ENCODE results near the gene C7orf33. TPM values are rescaled to one million over a fixed set of nuclear protein-coding genes. Genes with fewer than 3 reads are reported as not detected.
"Not testable (repeated sequence)": the region's sequence is repeated elsewhere in the genome, so short reads cannot be mapped to it uniquely, and the experiment has no call there.

Gene C7orf33
- total and polyA plus RNA-seq, 7 experiments from 2014 or later, result not detected

GRCh38 chr7:148584154-148584827 lies 6.3 kb upstream of the C7orf33 start:
- Mint-ChIP-seq H3K4me1 (peaks cover 0 to 14% (median 5%) of the 10 kb centered on the region in 7 donors), H3K36me3 (no peaks in the 10 kb centered on the region), H3K4me3 (no peak overlapping the region), H3K27me3 (peaks cover 0 to 8% (median 0%) of the 10 kb centered on the region in 5 donors), H3K27ac (no peak overlapping the region), H3K9me3 (no peaks in the 10 kb centered on the region)
- Histone ChIP-seq H3K9me3 (ENCODE audit: control insufficient read depth in 2 of 3, low read length in 3 of 3) (no peaks in the 10 kb centered on the region), H3K4me3 (ENCODE audit: low read length) (no peak overlapping the region), H3K27ac (ENCODE audit: low read depth, low read length) (no peak overlapping the region), H3K4me1 (ENCODE audit: control insufficient read depth in 2 of 2, insufficient read depth in 2 of 2, low read length in 2 of 2) (no peaks in the 10 kb centered on the region), H3K36me3 (ENCODE audit: control insufficient read depth in 2 of 3, insufficient read depth in 3 of 3, low read length in 3 of 3) (no peaks in the 10 kb centered on the region), H3K27me3 (ENCODE audit: control insufficient read depth in 2 of 2, insufficient read depth in 2 of 2, low read length in 2 of 2) (no peaks in the 10 kb centered on the region)
- CTCF ChIA-PET, result interaction anchor here (0.6 to 2.0 kb wide), 3 partner anchors 9 to 758 kb away, joined by 3 to 10 read pairs (median 3); no protein-coding TSS in a partner anchor
- POLR2A ChIA-PET, result no interaction called here
- intact Hi-C loops (cut with micrococcal nuclease), result no loop called here
- no peak for DNase-seq
- no peak for ATAC-seq

DNA sequence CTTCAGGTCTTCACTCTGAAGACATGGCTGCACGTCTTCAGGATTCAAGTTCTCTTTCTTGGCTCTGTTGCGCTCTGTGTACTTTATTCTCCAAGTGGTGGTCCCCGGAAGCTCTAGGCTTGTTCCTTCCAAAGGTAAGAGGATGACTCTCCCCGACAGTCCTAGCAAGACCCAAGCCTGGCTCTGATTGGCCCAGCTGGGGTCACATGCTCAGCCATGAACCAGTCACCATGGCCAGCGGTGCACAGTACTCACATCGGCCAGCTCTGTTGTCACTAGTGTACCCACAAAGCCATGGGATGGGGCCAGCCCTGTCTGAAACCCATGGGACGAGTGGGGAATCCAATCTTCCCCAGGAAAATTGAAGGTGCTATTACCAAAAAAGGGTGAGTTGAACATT lies 5.2 kb upstream of the C7orf33 start:
- no peak overlapping the region for H3K27ac Mint-ChIP-seq
- H3K36me3 Mint-ChIP-seq, result no peaks in the 10 kb centered on the region
- Histone ChIP-seq H3K27me3 (ENCODE audit: control insufficient read depth in 2 of 2, insufficient read depth in 2 of 2, low read length in 2 of 2) (no peaks in the 10 kb centered on the region), H3K4me3 (ENCODE audit: low read length) (no peak overlapping the region), H3K4me1 (ENCODE audit: control insufficient read depth in 2 of 2, insufficient read depth in 2 of 2, low read length in 2 of 2) (no peaks in the 10 kb centered on the region), H3K36me3 (ENCODE audit: control insufficient read depth in 2 of 3, insufficient read depth in 3 of 3, low read length in 3 of 3) (no peaks in the 10 kb centered on the region), H3K9me3 (ENCODE audit: control insufficient read depth in 2 of 3, low read length in 3 of 3) (no peaks in the 10 kb centered on the region), H3K27ac (ENCODE audit: low read depth, low read length) (no peak overlapping the region)
- DNase-seq (no peak), ATAC-seq (no peak)
- H3K4me1 Mint-ChIP-seq, result peaks cover 0 to 14% (median 5%) of the 10 kb centered on the region in 7 donors
- no peak overlapping the region for H3K4me3 Mint-ChIP-seq
- ChIA-PET CTCF (interaction anchor here (2.0 kb wide), 1 partner anchor 10 kb away, joined by 10 read pairs; no protein-coding TSS in a partner anchor), POLR2A (no interaction called here)
- intact Hi-C loops (cut with micrococcal nuclease), result no loop called here
- peaks cover 0 to 16% (median 0%) of the 10 kb centered on the region in 5 donors for H3K27me3 Mint-ChIP-seq
- H3K9me3 Mint-ChIP-seq, result no peaks in the 10 kb centered on the region

GRCh38 chr7:148587076-148587475 lies 3.5 kb upstream of the C7orf33 start:
- POLR2A ChIA-PET, result no interaction called here
- no peak overlapping the region for H3K27ac Mint-ChIP-seq
- H3K9me3 Mint-ChIP-seq, result no peaks in the 10 kb centered on the region

DNA sequence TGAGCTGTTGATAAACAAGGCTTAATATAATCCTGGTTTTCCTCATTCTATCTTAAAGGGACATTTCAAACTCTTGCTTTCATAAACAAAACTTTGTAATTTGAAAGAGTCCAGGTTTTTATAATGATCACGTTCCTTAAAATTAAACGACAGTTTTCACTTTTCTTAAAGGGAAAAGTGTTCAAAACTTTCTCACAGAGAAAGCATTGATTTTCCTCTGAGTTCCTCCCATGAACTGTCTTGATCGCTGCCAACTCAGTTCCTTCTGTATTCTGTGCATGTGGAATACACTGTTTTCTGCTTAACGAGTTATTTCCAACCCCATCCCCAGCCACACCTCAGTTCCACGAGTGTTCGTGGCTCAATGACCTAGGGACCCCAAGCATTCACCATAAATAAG lies 2.4 kb upstream of the C7orf33 start:
- DNase-seq (no peak), ATAC-seq (no peak)
- H3K4me1 Mint-ChIP-seq, result peaks cover 0 to 14% (median 5%) of the 10 kb centered on the region in 7 donors
- Histone ChIP-seq H3K9me3 (ENCODE audit: control insufficient read depth in 2 of 3, low read length in 3 of 3) (no peaks in the 10 kb centered on the region), H3K27ac (ENCODE audit: low read depth, low read length) (no peak overlapping the region), H3K4me3 (ENCODE audit: low read length) (no peak overlapping the region), H3K27me3 (ENCODE audit: control insufficient read depth in 2 of 2, insufficient read depth in 2 of 2, low read length in 2 of 2) (no peaks in the 10 kb centered on the region), H3K4me1 (ENCODE audit: control insufficient read depth in 2 of 2, insufficient read depth in 2 of 2, low read length in 2 of 2) (no peaks in the 10 kb centered on the region), H3K36me3 (ENCODE audit: control insufficient read depth in 2 of 3, insufficient read depth in 3 of 3, low read length in 3 of 3) (no peaks in the 10 kb centered on the region)
- peaks cover 0 to 24% (median 4%) of the 10 kb centered on the region in 5 donors for H3K27me3 Mint-ChIP-seq
- no peak overlapping the region for H3K4me3 Mint-ChIP-seq
- H3K9me3 Mint-ChIP-seq, result no peaks in the 10 kb centered on the region
- intact Hi-C loops (cut with micrococcal nuclease), result no loop called here
- H3K27ac Mint-ChIP-seq, result peak overlapping the region in 1 of 9 donors; percentile 25
- POLR2A ChIA-PET, result no interaction called here
- no peaks in the 10 kb centered on the region for H3K36me3 Mint-ChIP-seq
- CTCF ChIA-PET, result no interaction called here

More at GRCh38 chr7:148587076-148587475, 3.5 kb upstream of the C7orf33 start:
- H3K4me3 Mint-ChIP-seq, result no peak overlapping the region
- H3K27me3 ChIP-seq (ENCODE audit: control insufficient read depth in 2 of 2, insufficient read depth in 2 of 2, low read length in 2 of 2), result no peaks in the 10 kb centered on the region
- DNase-seq (no peak), ATAC-seq (no peak)
- H3K4me1 Mint-ChIP-seq, result peaks cover 0 to 14% (median 5%) of the 10 kb centered on the region in 7 donors
- H3K9me3 ChIP-seq (ENCODE audit: control insufficient read depth in 2 of 3, low read length in 3 of 3), result no peaks in the 10 kb centered on the region
- no peaks in the 10 kb centered on the region for H3K4me1 ChIP-seq (ENCODE audit: control insufficient read depth in 2 of 2, insufficient read depth in 2 of 2, low read length in 2 of 2)
- CTCF ChIA-PET, result no interaction called here
- H3K36me3 ChIP-seq (ENCODE audit: control insufficient read depth in 2 of 3, insufficient read depth in 3 of 3, low read length in 3 of 3), result no peaks in the 10 kb centered on the region
- H3K36me3 Mint-ChIP-seq, result no peaks in the 10 kb centered on the region
- H3K4me3 ChIP-seq (ENCODE audit: low read length), result no peak overlapping the region
- H3K27ac ChIP-seq (ENCODE audit: low read depth, low read length), result no peak overlapping the region
- intact Hi-C loops (cut with micrococcal nuclease), result no loop called here
- peaks cover 0 to 24% (median 4%) of the 10 kb centered on the region in 5 donors for H3K27me3 Mint-ChIP-seq

DNA sequence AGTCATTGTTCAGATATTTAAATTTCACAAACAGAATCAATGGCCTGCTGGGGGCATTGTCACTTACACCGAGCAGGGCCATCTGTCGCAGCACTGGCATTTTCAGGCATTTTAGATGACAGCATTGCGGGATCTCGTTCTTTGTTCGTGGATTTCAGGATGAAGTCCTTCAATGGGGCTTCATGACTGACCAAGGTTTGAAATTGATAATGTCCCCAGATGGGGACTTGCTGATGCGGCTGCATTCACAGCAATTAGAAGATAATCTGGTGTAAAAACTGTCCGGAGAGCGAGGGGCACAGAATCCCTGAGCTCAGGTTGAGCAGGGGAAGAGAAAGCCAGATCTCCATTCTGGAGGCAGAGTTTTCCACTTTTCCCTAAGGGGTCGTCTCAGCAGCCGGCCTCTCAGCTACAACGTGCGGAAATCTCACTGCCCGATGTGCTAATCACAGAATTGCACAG lies 1.9 kb upstream of the C7orf33 start:
- intact Hi-C loops (cut with micrococcal nuclease), result no loop called here
- no peaks in the 10 kb centered on the region for H3K9me3 ChIP-seq (ENCODE audit: control insufficient read depth in 2 of 3, low read length in 3 of 3)
- no peaks in the 10 kb centered on the region for H3K36me3 Mint-ChIP-seq
- H3K4me3 Mint-ChIP-seq, result no peak overlapping the region
- DNase-seq, result no peak
- no peaks in the 10 kb centered on the region for H3K27me3 ChIP-seq (ENCODE audit: control insufficient read depth in 2 of 2, insufficient read depth in 2 of 2, low read length in 2 of 2)
- H3K36me3 ChIP-seq (ENCODE audit: control insufficient read depth in 2 of 3, insufficient read depth in 3 of 3, low read length in 3 of 3), result no peaks in the 10 kb centered on the region
- H3K27me3 Mint-ChIP-seq, result peaks cover 0 to 24% (median 5%) of the 10 kb centered on the region in 5 donors
- H3K27ac Mint-ChIP-seq, result no peak overlapping the region
- no peak overlapping the region for H3K27ac ChIP-seq (ENCODE audit: low read depth, low read length)
- CTCF ChIA-PET, result no interaction called here
- no peaks in the 10 kb centered on the region for H3K4me1 ChIP-seq (ENCODE audit: control insufficient read depth in 2 of 2, insufficient read depth in 2 of 2, low read length in 2 of 2)
- POLR2A ChIA-PET, result no interaction called here
- H3K9me3 Mint-ChIP-seq, result peaks cover 0 to 2% (median 0%) of the 10 kb centered on the region in 11 donors
- peaks cover 0 to 12% (median 5%) of the 10 kb centered on the region in 7 donors for H3K4me1 Mint-ChIP-seq
- no peak for ATAC-seq
- H3K4me3 ChIP-seq (ENCODE audit: low read length), result no peak overlapping the region

DNA sequence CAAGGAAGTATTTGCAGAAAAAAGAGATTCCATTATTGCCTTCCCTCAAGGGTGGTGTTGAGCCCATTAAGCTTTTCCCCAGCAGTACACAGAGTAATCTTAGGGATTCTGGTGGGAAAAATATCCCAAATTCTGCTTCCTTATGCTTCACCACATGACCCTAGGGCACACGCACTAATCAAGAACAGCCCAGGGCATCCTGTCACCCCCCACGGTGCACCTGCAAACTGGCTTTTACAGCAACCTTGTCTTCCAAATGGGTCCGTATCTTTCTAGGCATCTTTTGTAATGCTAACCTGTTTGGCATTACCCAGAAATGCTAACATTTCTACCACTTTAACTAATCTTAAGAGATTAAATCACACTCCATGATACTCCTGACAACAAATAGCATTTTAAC lies 926 bp upstream of the C7orf33 start:
- Mint-ChIP-seq H3K27ac (peak overlapping the region in 1 of 9 donors; percentile 47), H3K36me3 (no peaks in the 10 kb centered on the region), H3K27me3 (peaks cover 0 to 24% (median 8%) of the 10 kb centered on the region in 5 donors), H3K4me1 (peaks cover 0 to 5% (median under 1%) of the 10 kb centered on the region in 7 donors), H3K9me3 (peaks cover 0 to 2% (median 0%) of the 10 kb centered on the region in 11 donors), H3K4me3 (no peak overlapping the region)
- Histone ChIP-seq H3K27ac (ENCODE audit: low read depth, low read length) (no peak overlapping the region), H3K9me3 (ENCODE audit: control insufficient read depth in 2 of 3, low read length in 3 of 3) (no peaks in the 10 kb centered on the region), H3K4me1 (ENCODE audit: control insufficient read depth in 2 of 2, insufficient read depth in 2 of 2, low read length in 2 of 2) (no peaks in the 10 kb centered on the region), H3K27me3 (ENCODE audit: control insufficient read depth in 2 of 2, insufficient read depth in 2 of 2, low read length in 2 of 2) (no peaks in the 10 kb centered on the region), H3K36me3 (ENCODE audit: control insufficient read depth in 2 of 3, insufficient read depth in 3 of 3, low read length in 3 of 3) (no peaks in the 10 kb centered on the region), H3K4me3 (ENCODE audit: low read length) (no peak overlapping the region)
- intact Hi-C loops (cut with micrococcal nuclease), result no loop called here
- DNase-seq (no peak), ATAC-seq (no peak)
- ChIA-PET CTCF (no interaction called here), POLR2A (no interaction called here)

DNA sequence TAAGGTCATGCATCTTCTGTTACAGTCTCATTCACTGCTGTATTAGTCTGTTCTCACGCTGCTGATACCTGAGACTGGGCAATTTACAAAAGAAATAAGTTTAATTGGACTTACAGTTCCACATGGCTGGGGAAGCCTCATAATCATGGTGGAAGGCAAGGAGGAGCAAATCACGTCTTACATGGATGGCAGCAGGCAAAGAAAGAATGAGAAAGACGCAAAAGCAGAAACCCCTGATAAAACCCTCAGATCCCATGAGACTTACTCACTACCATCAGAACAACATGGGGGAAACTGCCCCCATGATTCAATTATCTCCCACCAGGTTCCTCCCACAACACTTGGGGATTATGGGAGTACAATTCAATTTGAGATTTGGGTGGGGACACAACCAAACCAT lies 5.8 kb downstream of the C7orf33 start:
- POLR2A ChIA-PET; H3K9me3 Mint-ChIP-seq; H3K36me3 ChIP-seq (ENCODE audit: control insufficient read depth in 2 of 3, insufficient read depth in 3 of 3, low read length in 3 of 3); H3K27me3 ChIP-seq (ENCODE audit: control insufficient read depth in 2 of 2, insufficient read depth in 2 of 2, low read length in 2 of 2); H3K4me3 Mint-ChIP-seq; H3K27ac Mint-ChIP-seq; H3K27ac ChIP-seq (ENCODE audit: low read depth, low read length); H3K9me3 ChIP-seq (ENCODE audit: control insufficient read depth in 2 of 3, low read length in 3 of 3); H3K4me1 Mint-ChIP-seq; H3K4me3 ChIP-seq (ENCODE audit: low read length); H3K36me3 Mint-ChIP-seq; DNase-seq; H3K4me1 ChIP-seq (ENCODE audit: control insufficient read depth in 2 of 2, insufficient read depth in 2 of 2, low read length in 2 of 2); CTCF ChIA-PET; ATAC-seq: not testable (repeated sequence)
- peaks cover 0 to 16% (median 5%) of the 10 kb centered on the region in 5 donors for H3K27me3 Mint-ChIP-seq
- intact Hi-C loops (cut with micrococcal nuclease), result loop anchor here in 1 of 2 donors (1.0 kb wide), 1 partner anchor 15 kb away; no protein-coding TSS in a partner anchor
